Activated CD4-positive, alpha-beta T cell treated with anti-CD3 and anti-CD28 coated beads, Interleukin-2, amount 10 ng/mL, durations not matched to agents 24 days and 14 days (primary cell): ENCODE results near the gene ACP3. TPM values are rescaled to one million over a fixed set of nuclear protein-coding genes. Genes with fewer than 3 reads are reported as not detected.

Experiments used
- DNase-seq: peaks from one replicate; pipeline ENCODE4 v3.0.0; 2022
- H3K27ac Mint-ChIP-seq: one replicate; pipeline ENCODE4 v1.8.0; 2022; ENCODE audit warnings: mild to moderate bottlenecking, mixed read lengths
- H3K27me3 Mint-ChIP-seq: one replicate; pipeline ENCODE4 v1.8.0; 2022; ENCODE audit warnings: mixed read lengths
- H3K36me3 Mint-ChIP-seq: one replicate; pipeline ENCODE4 v1.8.0; 2022; ENCODE audit warnings: low read depth, mild to moderate bottlenecking, mixed read lengths
- H3K4me1 Mint-ChIP-seq: one replicate; pipeline ENCODE4 v1.8.0; 2021; ENCODE audit warnings: mixed read lengths
- H3K4me3 Mint-ChIP-seq: one replicate; pipeline ENCODE4 v1.8.0; 2022; ENCODE audit warnings: mild to moderate bottlenecking, moderate library complexity, mixed read lengths
- H3K9me3 Mint-ChIP-seq: one replicate; pipeline ENCODE4 v1.8.0; 2021; ENCODE audit warnings: mixed read lengths
- intact Hi-C: fragments of 100-400 bp; cut with micrococcal nuclease; formaldehyde crosslinking; loops from one replicate; pipeline ENCODE4 v1.15.1; 2023
- total RNA-seq: library from RNA; stranded (reverse); gene quantifications from 2 replicates; pipeline ENCODE4 v1.2.3, GENCODE V29; 2022

The ACP3 gene, protein sequence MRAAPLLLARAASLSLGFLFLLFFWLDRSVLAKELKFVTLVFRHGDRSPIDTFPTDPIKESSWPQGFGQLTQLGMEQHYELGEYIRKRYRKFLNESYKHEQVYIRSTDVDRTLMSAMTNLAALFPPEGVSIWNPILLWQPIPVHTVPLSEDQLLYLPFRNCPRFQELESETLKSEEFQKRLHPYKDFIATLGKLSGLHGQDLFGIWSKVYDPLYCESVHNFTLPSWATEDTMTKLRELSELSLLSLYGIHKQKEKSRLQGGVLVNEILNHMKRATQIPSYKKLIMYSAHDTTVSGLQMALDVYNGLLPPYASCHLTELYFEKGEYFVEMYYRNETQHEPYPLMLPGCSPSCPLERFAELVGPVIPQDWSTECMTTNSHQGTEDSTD
- total RNA-seq, result not detected in 2 replicates

DNA sequence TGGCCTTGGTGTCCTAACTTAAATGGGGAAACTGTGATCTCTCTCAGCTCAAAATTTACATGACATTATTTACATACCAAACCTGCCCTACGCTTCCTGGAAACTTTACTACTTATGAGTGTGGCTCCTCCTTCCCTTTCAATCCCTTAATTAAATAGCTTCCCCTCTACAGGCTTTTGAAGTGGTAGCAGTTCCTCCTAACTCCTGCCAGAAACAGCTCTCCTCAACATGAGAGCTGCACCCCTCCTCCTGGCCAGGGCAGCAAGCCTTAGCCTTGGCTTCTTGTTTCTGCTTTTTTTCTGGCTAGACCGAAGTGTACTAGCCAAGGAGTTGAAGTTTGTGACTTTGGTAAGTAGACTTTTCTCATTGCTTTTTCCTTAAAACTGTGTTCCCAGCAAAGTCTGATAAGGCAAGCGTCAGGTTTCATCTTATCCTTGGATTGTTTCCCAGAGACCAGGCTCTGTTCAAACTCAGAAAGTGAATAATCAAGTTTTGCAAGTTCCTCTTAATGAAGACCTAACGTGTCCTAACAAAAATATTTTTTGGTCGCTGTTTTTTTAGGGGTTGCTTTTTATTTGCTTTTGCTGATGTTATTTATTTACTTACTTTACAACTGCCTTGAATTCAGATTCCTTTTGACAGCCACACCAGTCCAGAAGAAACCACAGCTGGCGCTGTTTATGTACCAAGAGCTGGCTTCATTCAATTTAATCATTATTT, at the start of gene ACP3:
TSS of gene ACP3 (plus strand) at position 179 of the 720 bp plus-strand sequence. CDS start at position 229, 50 bp downstream.
- no peak within 1 kb of the TSS for H3K27ac Mint-ChIP-seq
- H3K4me1 Mint-ChIP-seq, result no peaks in the 10 kb centered on the region
- peaks cover 8% of the 10 kb centered on the region for H3K27me3 Mint-ChIP-seq

DNA sequence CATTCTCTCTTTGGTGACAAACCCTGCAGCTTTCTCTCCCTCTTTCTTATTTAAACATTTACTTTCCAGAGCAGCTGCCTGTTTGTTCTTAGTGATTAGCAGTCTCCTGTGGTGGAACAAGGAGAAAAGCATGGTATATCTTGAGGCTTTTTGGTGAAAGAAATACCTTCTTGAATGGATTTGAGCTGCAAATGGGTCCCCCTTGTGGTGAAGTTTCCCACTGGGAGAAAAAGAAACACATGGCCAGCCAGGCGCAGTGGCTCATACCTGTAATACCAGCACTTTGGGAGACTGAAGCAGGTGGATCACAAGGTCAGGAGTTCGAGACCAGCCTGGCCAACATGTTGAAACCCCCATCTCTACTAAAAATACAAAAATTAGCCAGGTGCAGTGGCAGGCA, 48.3 kb upstream of the ACP3 start:
- intact Hi-C loops, result no loop called here
- Mint-ChIP-seq H3K27me3 (peaks cover 7% of the 10 kb centered on the region), H3K27ac (no peak overlapping the region), H3K36me3 (no peaks in the 10 kb centered on the region), H3K4me1 (no peaks in the 10 kb centered on the region), H3K9me3 (no peaks in the 10 kb centered on the region), H3K4me3 (no peak overlapping the region)
- DNase-seq, result no peak

More for the DNA sequence above, at the start of gene ACP3:
- DNase-seq, result no peak
- Mint-ChIP-seq H3K36me3 (no peaks in the 10 kb centered on the region), H3K9me3 (no peaks in the 10 kb centered on the region), H3K4me3 (no peak within 1 kb of the TSS)
- intact Hi-C loops, result no loop called here

DNA sequence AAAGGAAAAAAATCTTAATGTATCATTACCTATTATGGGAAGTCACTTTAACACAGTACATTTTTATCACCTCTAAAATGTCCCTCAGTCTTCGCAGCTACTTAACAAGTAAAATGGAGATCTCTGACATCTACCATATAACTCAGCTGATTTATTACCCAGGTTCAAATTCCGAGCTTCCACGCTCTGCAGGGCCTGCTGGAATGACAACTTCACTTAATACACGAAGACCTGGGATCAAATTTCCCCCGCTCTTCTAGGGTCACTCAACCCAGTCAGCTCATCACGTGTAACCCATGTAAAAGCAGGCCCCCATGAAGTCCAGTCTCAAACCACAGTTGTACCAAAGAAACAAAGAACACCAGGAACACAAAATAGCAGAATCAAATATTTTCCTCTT, 44.2 kb upstream of the ACP3 start:
- H3K27ac Mint-ChIP-seq, result no peak overlapping the region
- intact Hi-C loops, result no loop called here

DNA sequence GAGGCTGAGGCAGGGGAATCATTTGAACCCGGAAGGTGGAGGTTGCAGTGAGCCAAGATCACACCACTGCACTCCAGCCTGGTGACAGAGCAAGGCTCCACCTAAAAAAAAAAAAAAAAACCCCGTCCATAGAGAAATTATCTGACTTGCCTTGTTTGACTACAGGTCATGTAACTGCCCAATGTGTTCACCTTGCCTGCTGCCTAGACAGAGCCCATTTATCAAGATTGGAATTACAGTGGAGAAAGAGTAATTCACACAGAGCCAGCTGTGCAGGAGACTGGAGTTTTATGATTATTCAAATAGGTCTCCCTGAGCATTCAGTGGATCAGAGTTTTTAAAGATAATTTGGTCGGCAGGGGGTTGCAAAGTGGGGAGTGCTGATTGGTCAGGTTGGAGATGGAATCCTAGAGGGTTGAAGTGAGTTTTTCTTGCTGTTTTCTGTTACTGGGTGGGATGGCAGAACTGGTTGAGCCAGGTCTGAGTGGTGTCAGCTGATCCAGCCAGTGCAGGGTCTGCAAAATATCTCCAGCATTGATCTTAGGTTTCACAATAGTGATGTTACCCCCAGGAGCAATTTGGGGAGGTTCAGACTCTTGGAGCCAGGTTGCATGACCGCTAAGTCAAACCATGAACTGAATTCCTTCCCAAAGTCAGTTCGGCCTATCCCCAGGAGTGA, 40.8 kb upstream of the ACP3 start:
- Mint-ChIP-seq H3K4me3 (no peak overlapping the region), H3K4me1 (no peaks in the 10 kb centered on the region), H3K27ac (no peak overlapping the region), H3K36me3 (no peaks in the 10 kb centered on the region), H3K27me3 (peaks cover 7% of the 10 kb centered on the region), H3K9me3 (peaks cover 5% of the 10 kb centered on the region)
- intact Hi-C loops, result no loop called here
- no peak for DNase-seq

More for the DNA sequence above, 44.2 kb upstream of the ACP3 start:
- peaks cover 5% of the 10 kb centered on the region for H3K9me3 Mint-ChIP-seq
- no peak overlapping the region for H3K4me3 Mint-ChIP-seq
- H3K36me3 Mint-ChIP-seq, result no peaks in the 10 kb centered on the region
- DNase-seq, result no peak
- peaks cover 7% of the 10 kb centered on the region for H3K27me3 Mint-ChIP-seq
- H3K4me1 Mint-ChIP-seq, result no peaks in the 10 kb centered on the region

DNA sequence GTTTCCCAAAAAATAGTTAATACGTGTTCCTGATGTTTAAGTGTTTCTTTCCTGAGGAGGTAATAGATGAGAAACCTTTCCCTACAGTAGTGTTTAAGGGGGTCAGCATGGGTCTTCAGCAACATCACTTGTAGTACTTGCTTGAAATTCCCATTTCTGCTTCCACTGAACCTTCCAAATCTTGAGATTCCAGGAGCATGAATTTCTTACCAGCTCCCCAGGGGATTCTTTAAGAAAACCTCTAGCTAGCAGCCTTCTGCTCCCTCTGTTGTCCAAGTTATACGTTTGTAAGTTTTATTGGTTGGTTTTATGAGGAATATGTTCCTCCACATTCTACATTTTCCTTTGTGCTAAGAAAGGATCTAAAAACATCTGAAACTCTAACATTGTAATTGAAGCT, 38.2 kb upstream of the ACP3 start:
- H3K27ac Mint-ChIP-seq, result no peak overlapping the region
- H3K9me3 Mint-ChIP-seq, result peaks cover 5% of the 10 kb centered on the region
- H3K4me1 Mint-ChIP-seq, result no peaks in the 10 kb centered on the region
- DNase-seq, result no peak
- H3K4me3 Mint-ChIP-seq, result no peak overlapping the region
- intact Hi-C loops, result no loop called here
- H3K36me3 Mint-ChIP-seq, result no peaks in the 10 kb centered on the region
- peaks cover 5% of the 10 kb centered on the region for H3K27me3 Mint-ChIP-seq

DNA sequence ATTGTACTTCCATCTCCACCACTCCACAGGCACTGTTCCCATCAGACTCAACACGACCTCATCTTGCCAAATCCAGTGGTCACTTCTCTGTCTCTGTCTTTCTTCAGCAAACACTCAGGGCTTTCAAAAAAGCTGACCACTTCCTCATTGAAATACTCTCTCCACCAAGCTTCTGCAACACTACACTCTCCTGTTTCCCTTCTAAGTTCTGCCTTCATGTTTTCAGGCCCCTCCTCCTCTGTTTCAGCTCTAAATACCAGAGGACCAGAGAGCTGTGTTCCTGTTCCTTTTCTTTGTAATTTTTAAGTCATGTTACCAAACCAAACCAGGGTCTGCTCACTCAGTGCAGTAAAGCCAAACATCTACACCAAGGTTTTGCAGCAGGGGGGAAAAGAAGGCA, 33.8 kb upstream of the ACP3 start:
- intact Hi-C loops, result no loop called here
- Mint-ChIP-seq H3K27me3 (peaks cover 5% of the 10 kb centered on the region), H3K4me3 (no peak overlapping the region), H3K36me3 (no peaks in the 10 kb centered on the region), H3K27ac (no peak overlapping the region), H3K9me3 (no peaks in the 10 kb centered on the region), H3K4me1 (no peaks in the 10 kb centered on the region)
- no peak for DNase-seq

DNA sequence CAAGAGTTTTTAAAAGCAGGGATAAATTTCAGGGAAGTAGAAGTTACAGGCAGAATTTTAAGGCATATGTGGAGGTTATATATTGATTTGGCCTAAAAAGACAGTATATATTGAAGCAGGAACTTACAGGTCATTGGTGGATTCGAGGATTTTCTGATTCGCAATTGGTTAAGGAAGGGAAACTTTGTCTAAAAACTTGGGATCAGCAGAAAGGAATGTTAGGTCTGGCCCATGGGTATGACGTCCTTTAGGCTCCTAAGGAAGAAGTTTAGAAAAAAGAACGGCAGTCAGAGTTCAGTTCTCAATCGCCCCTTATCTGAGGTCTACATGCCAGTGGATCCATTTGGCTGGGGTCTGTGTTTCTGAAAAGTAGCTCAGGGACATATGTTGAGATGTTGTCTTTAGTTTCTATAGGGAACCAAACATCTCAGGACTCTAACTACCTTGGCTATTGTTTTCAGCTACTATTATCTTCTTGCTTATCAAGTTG, 33.2 kb upstream of the ACP3 start:
- Mint-ChIP-seq H3K9me3 (no peaks in the 10 kb centered on the region), H3K27me3 (peaks cover 5% of the 10 kb centered on the region), H3K36me3 (no peaks in the 10 kb centered on the region), H3K4me3 (no peak overlapping the region), H3K27ac (no peak overlapping the region), H3K4me1 (no peaks in the 10 kb centered on the region)
- no peak for DNase-seq
- intact Hi-C loops, result no loop called here

DNA sequence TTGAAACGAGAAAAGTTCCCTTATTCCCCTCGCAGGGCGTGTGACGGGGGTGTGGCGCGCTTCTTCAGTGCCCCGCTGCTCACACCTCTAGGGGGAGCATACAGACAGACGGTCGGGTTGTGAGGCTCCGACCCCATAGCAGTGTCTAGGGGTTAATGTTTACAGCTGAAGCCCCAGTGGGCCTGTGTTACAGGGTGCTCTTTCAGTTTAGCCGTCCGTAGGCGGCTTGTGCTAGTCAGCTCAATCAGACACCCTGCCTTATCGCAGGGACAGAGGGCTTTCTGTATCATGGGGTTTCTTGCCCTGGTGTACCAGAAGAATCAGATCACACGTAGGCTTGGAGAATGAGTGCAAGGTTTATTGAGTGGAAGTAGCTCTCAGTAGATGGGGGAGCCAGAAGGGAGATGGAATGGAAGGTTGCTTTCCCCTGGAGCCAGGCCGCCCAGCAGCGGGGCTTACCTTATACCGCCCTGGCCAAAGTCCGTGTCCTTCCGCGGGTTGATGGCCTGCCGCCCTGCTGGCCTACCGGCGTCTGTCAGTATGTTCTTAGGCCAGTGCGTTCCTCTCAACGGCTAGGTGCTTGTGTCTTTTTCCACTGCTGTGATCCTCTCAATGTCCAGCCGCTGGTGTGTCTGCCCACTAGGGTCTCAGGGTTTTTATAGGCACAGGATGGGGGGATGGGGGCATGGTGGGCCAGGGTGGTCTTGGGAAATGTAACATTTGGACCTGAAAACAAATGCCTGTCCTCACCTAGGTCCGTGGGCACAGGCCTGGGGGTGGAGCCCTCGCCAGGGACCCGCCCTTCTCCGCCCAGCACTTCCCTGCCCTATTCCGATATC, 32.2 kb upstream of the ACP3 start:
- H3K27me3 Mint-ChIP-seq, result peaks cover 5% of the 10 kb centered on the region
- intact Hi-C loops, result no loop called here
- H3K4me3 Mint-ChIP-seq, result no peak overlapping the region
- H3K27ac Mint-ChIP-seq, result no peak overlapping the region
- no peaks in the 10 kb centered on the region for H3K36me3 Mint-ChIP-seq
- H3K4me1 Mint-ChIP-seq, result no peaks in the 10 kb centered on the region
- H3K9me3 Mint-ChIP-seq, result no peaks in the 10 kb centered on the region
- no peak for DNase-seq

DNA sequence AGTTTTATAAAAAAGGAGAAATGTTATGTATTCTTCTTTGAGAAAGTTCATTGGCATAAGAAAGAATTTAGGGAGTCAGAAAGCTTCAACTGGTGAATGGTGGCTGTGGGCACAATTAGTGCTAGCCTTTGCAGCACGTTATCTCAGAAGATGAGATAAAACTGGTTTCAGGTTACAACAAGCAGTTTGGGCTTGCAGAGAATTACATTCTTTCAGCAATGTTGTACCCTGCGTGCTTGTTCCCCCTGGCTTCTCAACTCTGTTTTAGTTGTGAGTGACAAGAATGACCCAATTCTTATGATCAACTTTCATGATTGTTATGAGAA, 31.6 kb upstream of the ACP3 start:
- no peak overlapping the region for H3K27ac Mint-ChIP-seq
- intact Hi-C loops, result no loop called here
- no peak overlapping the region for H3K4me3 Mint-ChIP-seq
- H3K27me3 Mint-ChIP-seq, result peaks cover 5% of the 10 kb centered on the region
- DNase-seq, result no peak
- H3K4me1 Mint-ChIP-seq, result no peaks in the 10 kb centered on the region
- H3K36me3 Mint-ChIP-seq, result no peaks in the 10 kb centered on the region
- H3K9me3 Mint-ChIP-seq, result no peaks in the 10 kb centered on the region

DNA sequence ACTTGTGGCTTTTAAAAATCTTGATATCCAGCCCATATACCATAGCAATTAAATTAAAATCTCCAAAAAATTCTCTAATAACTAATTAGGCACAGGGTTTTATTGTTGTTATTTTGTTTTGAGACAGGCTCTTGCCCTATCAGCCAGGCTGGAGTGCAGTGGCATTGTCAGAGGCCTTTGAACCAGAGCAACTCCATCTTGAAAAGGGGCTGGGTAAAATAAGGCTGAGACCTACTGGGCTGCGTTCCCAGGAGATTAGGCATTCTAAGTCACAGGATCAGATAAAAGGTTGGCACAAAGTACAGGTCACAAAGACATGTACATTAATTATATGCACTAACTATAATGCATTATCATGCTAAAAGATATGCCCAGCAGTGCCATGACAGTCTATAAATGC, 31.2 kb upstream of the ACP3 start:
- Mint-ChIP-seq H3K9me3 (no peaks in the 10 kb centered on the region), H3K27me3 (peaks cover 5% of the 10 kb centered on the region), H3K27ac (no peak overlapping the region), H3K4me1 (peaks cover 2% of the 10 kb centered on the region), H3K36me3 (no peaks in the 10 kb centered on the region), H3K4me3 (no peak overlapping the region)
- no peak for DNase-seq
- intact Hi-C loops, result no loop called here

DNA sequence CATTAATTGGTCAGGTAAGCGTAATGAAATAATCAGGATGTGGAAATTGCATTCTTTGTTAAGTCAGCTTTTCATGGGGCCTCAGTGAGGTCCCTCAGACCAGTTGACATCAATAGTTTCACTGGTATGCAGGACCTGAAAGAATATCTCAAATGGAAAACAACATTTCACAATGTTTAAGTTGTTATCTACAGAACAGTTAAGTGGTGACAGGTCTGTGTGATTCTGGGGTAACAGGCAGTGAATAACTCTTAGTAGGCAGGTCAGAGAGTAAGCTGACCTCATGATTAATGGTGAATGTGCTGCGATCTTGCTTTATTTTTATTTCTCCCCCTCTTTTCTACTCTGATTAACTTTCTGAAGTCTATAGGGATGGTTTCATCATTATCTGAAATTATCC, 28.9 kb upstream of the ACP3 start:
- DNase-seq, result no peak
- no peaks in the 10 kb centered on the region for H3K9me3 Mint-ChIP-seq
- H3K27ac Mint-ChIP-seq, result no peak overlapping the region
- no peak overlapping the region for H3K4me3 Mint-ChIP-seq
- intact Hi-C loops, result no loop called here
- H3K4me1 Mint-ChIP-seq, result peaks cover 2% of the 10 kb centered on the region
- no peaks in the 10 kb centered on the region for H3K36me3 Mint-ChIP-seq
- H3K27me3 Mint-ChIP-seq, result peaks cover 2% of the 10 kb centered on the region

DNA sequence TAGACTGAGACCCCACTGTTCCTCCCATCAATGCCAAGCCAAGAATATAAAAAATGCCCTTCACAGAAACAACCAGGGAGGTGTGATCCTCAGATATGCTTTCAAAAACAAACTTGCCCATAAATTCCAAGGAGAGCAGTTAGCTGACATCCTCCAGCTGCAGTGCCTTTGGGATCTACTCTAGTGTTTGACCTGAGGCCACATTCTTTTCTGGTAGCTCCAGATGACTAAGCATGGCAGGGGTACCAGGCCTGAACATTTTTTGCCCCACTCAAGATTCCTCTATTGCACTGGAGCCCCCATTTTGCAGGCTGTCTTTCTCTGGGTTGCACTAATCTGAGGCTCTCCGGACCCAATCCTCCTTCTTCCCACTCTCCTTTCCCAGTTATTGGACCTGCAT, 27.9 kb upstream of the ACP3 start:
- no peaks in the 10 kb centered on the region for H3K9me3 Mint-ChIP-seq
- H3K36me3 Mint-ChIP-seq, result no peaks in the 10 kb centered on the region
- no peak overlapping the region for H3K4me3 Mint-ChIP-seq
- intact Hi-C loops, result no loop called here
- H3K4me1 Mint-ChIP-seq, result peaks cover 2% of the 10 kb centered on the region
- no peak overlapping the region for H3K27ac Mint-ChIP-seq
- H3K27me3 Mint-ChIP-seq, result no peaks in the 10 kb centered on the region
- no peak for DNase-seq

DNA sequence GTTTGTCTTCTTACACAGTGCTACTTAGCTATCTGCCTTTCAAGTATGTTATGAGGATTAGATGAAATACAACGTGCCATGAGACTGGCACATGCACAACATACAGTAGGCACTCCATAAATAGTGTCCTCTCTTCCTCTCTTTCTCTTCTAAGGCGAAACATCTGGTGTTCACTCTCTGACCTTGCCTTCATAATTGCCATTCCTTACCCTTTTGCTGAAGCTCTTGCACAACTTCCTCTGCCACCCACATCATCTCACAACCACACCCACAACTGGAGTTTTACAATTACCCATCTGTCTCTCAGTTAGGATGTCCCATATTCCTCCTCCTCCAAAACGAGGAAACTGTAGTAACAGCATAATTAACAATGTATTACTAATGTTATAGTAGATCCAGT, 26.4 kb upstream of the ACP3 start:
- H3K27me3 Mint-ChIP-seq, result no peaks in the 10 kb centered on the region
- no peak overlapping the region for H3K4me3 Mint-ChIP-seq
- intact Hi-C loops, result no loop called here
- H3K27ac Mint-ChIP-seq, result no peak overlapping the region
- no peak for DNase-seq
- H3K36me3 Mint-ChIP-seq, result no peaks in the 10 kb centered on the region
- no peaks in the 10 kb centered on the region for H3K9me3 Mint-ChIP-seq
- peaks cover 2% of the 10 kb centered on the region for H3K4me1 Mint-ChIP-seq
